Measurements from ENCODE around the gene SEPTIN5.
A peak's percentile ranks its signal among the peaks of the same experiment; 100 is the strongest.

Gene SEPTIN5

GRCh38 chr22:19761725-19762567 lies 47.6 kb downstream of the SEPTIN5 start:
- H3K36me3 ChIP-seq (ENCODE audit: control insufficient read depth, insufficient read depth, low read length): no peaks in the 10 kb centered on the region
- peaks cover 36% of the 10 kb centered on the region for H3K27me3 ChIP-seq (replicated peaks; ENCODE audit: control insufficient read depth, insufficient read depth, low read length, poor library complexity, severe bottlenecking)
- no peak overlapping the region for H3K4me3 ChIP-seq (ENCODE audit: insufficient read depth, low read depth, low read length, poor library complexity, severe bottlenecking)
- no peak overlapping the region for H3K27ac ChIP-seq (ENCODE audit: insufficient read depth, low read length, poor library complexity, severe bottlenecking)
- no peak for DNase-seq
- H3K4me1 ChIP-seq (ENCODE audit: control insufficient read depth, insufficient read depth, low read length, poor library complexity, severe bottlenecking): peaks cover 30% of the 10 kb centered on the region
- no peaks in the 10 kb centered on the region for H3K9me3 ChIP-seq (ENCODE audit: control insufficient read depth, low read length)

DNA sequence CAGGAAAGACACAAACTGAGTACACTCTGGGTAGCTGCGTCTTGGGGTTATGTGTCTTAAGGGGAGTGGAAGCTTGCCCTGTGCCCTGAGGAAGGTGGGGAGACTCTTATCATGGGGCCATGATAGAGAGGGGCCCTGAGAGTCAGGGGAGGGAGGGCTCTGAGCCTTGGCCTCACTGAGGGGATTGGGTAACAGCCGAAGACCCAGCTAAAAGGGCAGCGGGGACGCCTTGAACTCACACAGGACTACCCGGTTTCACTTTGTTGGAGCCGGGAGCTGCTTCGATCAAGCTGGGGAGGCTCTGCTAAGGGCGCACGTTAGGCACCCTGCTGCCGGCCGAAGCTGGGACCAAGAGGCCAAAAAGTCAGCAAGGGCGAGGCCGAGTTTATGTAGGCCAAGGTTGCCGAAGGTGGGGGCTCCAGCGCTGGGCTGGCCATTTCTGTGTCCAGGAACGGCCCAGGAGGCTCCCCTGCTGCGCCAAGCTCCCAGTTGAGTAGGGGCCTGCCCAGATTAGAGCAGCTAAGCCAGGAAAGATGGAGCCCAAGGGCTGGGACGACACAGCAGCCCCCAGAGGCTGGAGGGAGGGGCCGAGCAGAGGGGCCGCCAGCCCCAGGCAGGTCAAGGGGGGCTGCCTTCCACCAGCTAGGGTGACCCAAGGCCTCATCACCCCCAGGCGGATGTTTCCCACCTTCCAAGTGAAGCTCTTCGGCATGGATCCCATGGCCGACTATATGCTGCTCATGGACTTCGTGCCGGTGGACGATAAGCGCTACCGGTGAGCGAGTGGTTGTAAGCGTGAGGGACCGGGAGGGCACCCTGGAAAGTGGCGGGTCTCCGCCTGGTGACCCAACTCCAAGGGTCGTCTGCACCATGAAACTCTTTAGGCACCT lies 48.5 kb downstream of the SEPTIN5 start:
- no peak for DNase-seq
- no peak overlapping the region for H3K27ac ChIP-seq (ENCODE audit: insufficient read depth, low read length, poor library complexity, severe bottlenecking)
- no peaks in the 10 kb centered on the region for H3K9me3 ChIP-seq (ENCODE audit: control insufficient read depth, low read length)
- peaks cover 38% of the 10 kb centered on the region for H3K27me3 ChIP-seq (replicated peaks; ENCODE audit: control insufficient read depth, insufficient read depth, low read length, poor library complexity, severe bottlenecking)
- no peak overlapping the region for H3K4me3 ChIP-seq (ENCODE audit: insufficient read depth, low read depth, low read length, poor library complexity, severe bottlenecking)
- peaks cover 32% of the 10 kb centered on the region for H3K4me1 ChIP-seq (ENCODE audit: control insufficient read depth, insufficient read depth, low read length, poor library complexity, severe bottlenecking)
- no peaks in the 10 kb centered on the region for H3K36me3 ChIP-seq (ENCODE audit: control insufficient read depth, insufficient read depth, low read length)

DNA sequence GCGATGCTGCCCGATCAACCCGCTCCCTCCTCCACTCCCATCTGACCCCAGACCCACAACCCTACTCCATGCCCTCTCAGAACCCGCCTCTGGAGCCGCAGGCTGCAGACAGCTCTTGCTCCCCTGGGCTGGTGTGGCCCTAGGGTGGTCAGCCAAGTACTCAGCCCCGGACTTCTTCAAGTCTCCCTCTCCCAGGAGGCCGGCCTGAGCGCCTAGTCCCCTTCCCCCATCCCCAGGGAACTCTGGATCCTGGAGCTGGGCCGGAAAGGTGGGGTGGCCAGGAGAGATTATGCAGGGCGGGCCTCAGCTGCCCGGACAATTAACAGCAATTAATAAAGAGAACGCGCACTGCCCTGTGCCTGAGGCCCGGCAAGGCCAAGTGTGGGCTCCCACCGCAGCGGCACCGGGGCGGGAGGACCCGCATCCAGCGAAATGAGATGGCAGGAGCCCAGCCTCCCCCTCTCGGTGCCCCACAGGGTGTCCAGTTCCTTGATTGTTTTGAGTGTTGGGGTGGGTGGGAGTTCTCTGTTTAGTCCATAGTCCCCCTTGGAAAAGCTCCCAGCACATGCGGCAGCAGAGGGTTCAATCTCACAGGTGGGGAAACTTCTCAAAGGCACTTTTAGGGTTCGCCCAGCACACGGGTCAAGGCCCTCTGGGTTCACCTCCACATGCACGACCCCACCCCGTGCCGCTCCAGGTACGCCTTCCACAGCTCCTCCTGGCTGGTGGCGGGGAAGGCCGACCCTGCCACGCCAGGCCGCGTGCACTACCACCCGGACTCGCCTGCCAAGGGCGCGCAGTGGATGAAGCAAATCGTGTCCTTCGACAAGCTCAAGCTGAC lies 49.4 kb downstream of the SEPTIN5 start:
- peaks cover 45% of the 10 kb centered on the region for H3K27me3 ChIP-seq (replicated peaks; ENCODE audit: control insufficient read depth, insufficient read depth, low read length, poor library complexity, severe bottlenecking)

DNA sequence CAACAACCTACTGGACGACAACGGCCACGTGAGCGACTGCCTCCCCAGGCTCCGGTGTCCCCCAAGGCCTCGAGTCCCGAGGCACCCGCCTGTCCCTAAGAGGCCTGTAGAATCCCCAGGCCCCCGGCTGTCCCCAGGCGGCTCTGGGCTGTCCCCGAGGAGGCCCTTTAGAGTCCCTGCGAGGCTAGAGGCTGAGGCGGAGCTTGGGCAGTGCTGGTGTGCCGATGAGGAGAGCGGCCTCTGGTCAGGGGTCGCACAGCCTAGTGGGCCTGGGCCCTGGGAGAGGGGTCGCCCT lies 49.9 kb downstream of the SEPTIN5 start:
- Histone ChIP-seq H3K36me3 (ENCODE audit: control insufficient read depth, insufficient read depth, low read length) (no peaks in the 10 kb centered on the region), H3K4me3 (ENCODE audit: insufficient read depth, low read depth, low read length, poor library complexity, severe bottlenecking) (no peak overlapping the region), H3K9me3 (ENCODE audit: control insufficient read depth, low read length) (no peaks in the 10 kb centered on the region), H3K27ac (ENCODE audit: insufficient read depth, low read length, poor library complexity, severe bottlenecking) (no peak overlapping the region), H3K27me3 (replicated peaks; ENCODE audit: control insufficient read depth, insufficient read depth, low read length, poor library complexity, severe bottlenecking) (peaks cover 45% of the 10 kb centered on the region), H3K4me1 (ENCODE audit: control insufficient read depth, insufficient read depth, low read length, poor library complexity, severe bottlenecking) (peaks cover 29% of the 10 kb centered on the region)
- DNase-seq: no peak

More for the DNA sequence above, 49.4 kb downstream of the SEPTIN5 start:
- no peak overlapping the region for H3K4me3 ChIP-seq (ENCODE audit: insufficient read depth, low read depth, low read length, poor library complexity, severe bottlenecking)
- H3K4me1 ChIP-seq (ENCODE audit: control insufficient read depth, insufficient read depth, low read length, poor library complexity, severe bottlenecking): peaks cover 32% of the 10 kb centered on the region
- no peak for DNase-seq
- H3K9me3 ChIP-seq (ENCODE audit: control insufficient read depth, low read length): no peaks in the 10 kb centered on the region
- no peak overlapping the region for H3K27ac ChIP-seq (ENCODE audit: insufficient read depth, low read length, poor library complexity, severe bottlenecking)
- H3K36me3 ChIP-seq (ENCODE audit: control insufficient read depth, insufficient read depth, low read length): no peaks in the 10 kb centered on the region

- Histone ChIP-seq H3K4me3 (ENCODE audit: insufficient read depth, low read depth, low read length, poor library complexity, severe bottlenecking) (no peak overlapping the region), H3K9me3 (ENCODE audit: control insufficient read depth, low read length) (no peaks in the 10 kb centered on the region), H3K4me1 (ENCODE audit: control insufficient read depth, insufficient read depth, low read length, poor library complexity, severe bottlenecking) (peaks cover 23% of the 10 kb centered on the region), H3K27ac (ENCODE audit: insufficient read depth, low read length, poor library complexity, severe bottlenecking) (no peak overlapping the region), H3K36me3 (ENCODE audit: control insufficient read depth, insufficient read depth, low read length) (no peaks in the 10 kb centered on the region), H3K27me3 (replicated peaks; ENCODE audit: control insufficient read depth, insufficient read depth, low read length, poor library complexity, severe bottlenecking) (peaks cover 42% of the 10 kb centered on the region)
- DNase-seq: no peak
Measured at GRCh38 chr22:19764636-19765476, 50.6 kb downstream of the SEPTIN5 start.

GRCh38 chr22:19765477-19766239 lies 51.4 kb downstream of the SEPTIN5 start:
- Histone ChIP-seq H3K27me3 (replicated peaks; ENCODE audit: control insufficient read depth, insufficient read depth, low read length, poor library complexity, severe bottlenecking) (peaks cover 49% of the 10 kb centered on the region), H3K27ac (ENCODE audit: insufficient read depth, low read length, poor library complexity, severe bottlenecking) (no peak overlapping the region), H3K36me3 (ENCODE audit: control insufficient read depth, insufficient read depth, low read length) (no peaks in the 10 kb centered on the region), H3K4me3 (ENCODE audit: insufficient read depth, low read depth, low read length, poor library complexity, severe bottlenecking) (peak overlapping the region; percentile 25), H3K4me1 (ENCODE audit: control insufficient read depth, insufficient read depth, low read length, poor library complexity, severe bottlenecking) (peaks cover 22% of the 10 kb centered on the region), H3K9me3 (ENCODE audit: control insufficient read depth, low read length) (no peaks in the 10 kb centered on the region)
- DNase-seq: no peak

DNA sequence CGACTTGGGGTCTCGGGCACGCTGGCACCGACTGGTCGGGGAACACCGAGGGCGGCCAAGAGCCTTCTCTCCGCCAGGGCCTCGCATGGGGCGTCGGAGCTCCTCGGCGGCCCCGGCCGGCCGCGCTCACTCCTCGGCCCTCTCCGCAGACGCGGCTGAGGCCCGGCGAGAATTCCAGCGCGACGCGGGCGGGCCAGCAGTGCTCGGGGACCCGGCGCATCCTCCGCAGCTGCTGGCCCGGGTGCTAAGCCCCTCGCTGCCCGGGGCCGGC lies 51.9 kb downstream of the SEPTIN5 start:
- Histone ChIP-seq H3K4me3 (ENCODE audit: insufficient read depth, low read depth, low read length, poor library complexity, severe bottlenecking) (no peak overlapping the region), H3K27ac (ENCODE audit: insufficient read depth, low read length, poor library complexity, severe bottlenecking) (no peak overlapping the region), H3K9me3 (ENCODE audit: control insufficient read depth, low read length) (no peaks in the 10 kb centered on the region)

DNA sequence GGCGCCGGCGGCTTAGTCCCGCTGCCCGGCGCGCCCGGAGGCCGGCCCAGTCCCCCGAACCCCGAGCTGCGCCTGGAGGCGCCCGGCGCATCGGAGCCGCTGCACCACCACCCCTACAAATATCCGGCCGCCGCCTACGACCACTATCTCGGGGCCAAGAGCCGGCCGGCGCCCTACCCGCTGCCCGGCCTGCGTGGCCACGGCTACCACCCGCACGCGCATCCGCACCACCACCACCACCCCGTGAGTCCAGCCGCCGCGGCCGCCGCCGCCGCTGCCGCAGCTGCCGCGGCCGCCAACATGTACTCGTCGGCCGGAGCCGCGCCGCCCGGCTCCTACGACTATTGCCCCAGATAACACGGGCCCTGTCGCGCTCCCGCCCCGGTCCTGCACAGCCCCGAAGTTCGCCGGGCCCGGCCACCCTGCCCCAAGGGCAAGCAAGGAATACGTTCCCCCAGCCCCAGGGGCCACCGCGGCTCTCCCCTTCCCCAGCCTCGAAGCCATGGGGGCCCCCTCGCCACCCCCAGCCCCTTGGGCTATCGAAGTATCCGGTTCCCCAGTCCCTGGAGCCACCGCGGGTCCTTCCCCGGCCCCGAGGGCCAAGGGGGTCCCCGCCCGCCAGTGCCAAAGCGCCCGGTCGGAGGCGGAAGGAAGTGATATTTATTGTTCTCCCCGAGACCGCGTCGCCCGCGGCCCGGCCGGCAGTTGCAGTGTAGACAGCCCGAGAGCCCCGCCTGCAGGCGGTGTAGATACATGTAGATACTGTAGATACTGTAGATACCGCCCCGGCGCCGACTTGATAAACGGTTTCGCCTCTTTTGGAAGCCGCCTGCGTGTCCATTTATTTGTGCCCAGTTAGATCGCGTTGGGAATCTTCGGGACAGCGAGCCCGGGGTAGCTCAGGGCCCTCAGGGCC lies 52.5 kb downstream of the SEPTIN5 start:
- Histone ChIP-seq H3K36me3 (ENCODE audit: control insufficient read depth, insufficient read depth, low read length) (no peaks in the 10 kb centered on the region), H3K27ac (ENCODE audit: insufficient read depth, low read length, poor library complexity, severe bottlenecking) (no peak overlapping the region), H3K27me3 (replicated peaks; ENCODE audit: control insufficient read depth, insufficient read depth, low read length, poor library complexity, severe bottlenecking) (peaks cover 47% of the 10 kb centered on the region), H3K9me3 (ENCODE audit: control insufficient read depth, low read length) (no peaks in the 10 kb centered on the region), H3K4me3 (ENCODE audit: insufficient read depth, low read depth, low read length, poor library complexity, severe bottlenecking) (peak overlapping the region; percentile 39), H3K4me1 (ENCODE audit: control insufficient read depth, insufficient read depth, low read length, poor library complexity, severe bottlenecking) (peaks cover 19% of the 10 kb centered on the region)
- DNase-seq: peak in 2 of 3 donors; percentile 8 to 20

More for the DNA sequence above, 51.9 kb downstream of the SEPTIN5 start:
- Histone ChIP-seq H3K4me1 (ENCODE audit: control insufficient read depth, insufficient read depth, low read length, poor library complexity, severe bottlenecking) (peaks cover 22% of the 10 kb centered on the region), H3K27me3 (replicated peaks; ENCODE audit: control insufficient read depth, insufficient read depth, low read length, poor library complexity, severe bottlenecking) (peaks cover 47% of the 10 kb centered on the region), H3K36me3 (ENCODE audit: control insufficient read depth, insufficient read depth, low read length) (no peaks in the 10 kb centered on the region)
- DNase-seq: no peak
